SK-N-SH treated with all-trans-retinoic acid at 6 μM for 48 hours (cell line): Measurements from ENCODE around the gene PFKFB1.

ENCODE experiments used
- ATAC-seq: fragments of 200-7000 bp; cut with Tn5 transposase; 3 replicates; pipeline ENCODE4 v1.9.1; 2020; ENCODE audit warnings: mild to moderate bottlenecking, moderate library complexity
- ARNTL ChIP-seq: fragments of 450-650 bp; formaldehyde crosslinking; IDR thresholded peaks from 2 replicates; pipeline ENCODE4 v1.5.0; 2020; ENCODE audit warnings: low read depth, mild to moderate bottlenecking, moderate library complexity, borderline replicate concordance
- BACH2 ChIP-seq: fragments of 250-450 bp; sonication (Bioruptor Pico); IDR thresholded peaks from 2 replicates; pipeline ENCODE4 v1.9.0; 2021; ENCODE audit warnings: mild to moderate bottlenecking, borderline replicate concordance
- CREB5 ChIP-seq: fragments of 250-450 bp; sonication (Bioruptor Pico); IDR thresholded peaks from 2 replicates; pipeline ENCODE4 v1.5.1; 2020; ENCODE audit warnings: low read depth, mild to moderate bottlenecking, moderate library complexity
- CSDC2 ChIP-seq: fragments of 250-450 bp; sonication (Bioruptor Pico); IDR thresholded peaks from 2 replicates; pipeline ENCODE4 v1.5.0; 2020; ENCODE audit warnings: mild to moderate bottlenecking, moderate library complexity
- CSRNP3 ChIP-seq: fragments of 250-450 bp; sonication (Bioruptor Pico); IDR thresholded peaks from 2 replicates; pipeline ENCODE4 v1.5.1; 2021; ENCODE audit warnings: mild to moderate bottlenecking, moderate library complexity
- GLIS3 ChIP-seq: fragments of 250-450 bp; sonication (Bioruptor Pico); IDR thresholded peaks from 2 replicates; pipeline ENCODE4 v1.5.0; 2020; ENCODE audit warnings: mild to moderate bottlenecking, moderate library complexity
- ISL1 ChIP-seq: fragments of 250-450 bp; sonication (Bioruptor Pico); IDR thresholded peaks from 2 replicates; pipeline ENCODE4 v2.1.2; 2022; ENCODE audit warnings: mild to moderate bottlenecking, moderate library complexity
- OSR1 ChIP-seq: fragments of 250-450 bp; sonication (Bioruptor Pico); IDR thresholded peaks from 2 replicates; pipeline ENCODE4 v1.8.0; 2022; ENCODE audit warnings: moderate library complexity, mild to moderate bottlenecking, inconsistent platforms
- POU6F1 ChIP-seq: fragments of 250-450 bp; sonication (Bioruptor Pico); IDR thresholded peaks from 2 replicates; pipeline ENCODE4 v1.8.0; 2021; ENCODE audit warnings: low read depth, mild to moderate bottlenecking, moderate library complexity, borderline replicate concordance
- PPARA ChIP-seq: fragments of 250-450 bp; sonication (Bioruptor Pico); IDR thresholded peaks from 2 replicates; pipeline ENCODE4 v1.5.0; 2020; ENCODE audit warnings: mild to moderate bottlenecking, borderline replicate concordance
- TCF4 ChIP-seq: fragments of 250-450 bp; sonication (Bioruptor Pico); IDR thresholded peaks from 2 replicates; pipeline ENCODE4 v1.8.0; 2021; ENCODE audit warnings: mild to moderate bottlenecking, moderate library complexity, borderline replicate concordance
- TOX ChIP-seq: fragments of 250-450 bp; sonication (Bioruptor Pico); IDR thresholded peaks from 2 replicates; pipeline ENCODE4 v1.8.0; 2021; ENCODE audit warnings: mild to moderate bottlenecking, moderate library complexity, borderline replicate concordance
- TSHZ2 ChIP-seq: fragments of 250-450 bp; sonication (Bioruptor Pico); IDR thresholded peaks from 2 replicates; pipeline ENCODE4 v1.5.0; 2020; ENCODE audit warnings: mild to moderate bottlenecking, moderate library complexity
- ZC3H10 ChIP-seq: fragments of 250-450 bp; sonication (Bioruptor Pico); IDR thresholded peaks from 2 replicates; pipeline ENCODE4 v1.5.1; 2021; ENCODE audit warnings: mild to moderate bottlenecking, moderate library complexity
- ZFP3 ChIP-seq: fragments of 250-450 bp; sonication (Bioruptor Pico); IDR thresholded peaks from 2 replicates; pipeline ENCODE4 v1.5.0; 2020; ENCODE audit warnings: mild to moderate bottlenecking, moderate library complexity
- ZFP30 ChIP-seq: fragments of 450-650 bp; formaldehyde crosslinking; IDR thresholded peaks from 2 replicates; pipeline ENCODE4 v1.5.0; 2022; ENCODE audit warnings: mild to moderate bottlenecking, moderate library complexity
- ZNF565 ChIP-seq: fragments of 450-650 bp; formaldehyde crosslinking; conservative IDR thresholded peaks from 2 replicates; pipeline ENCODE4 v1.5.0; 2020; ENCODE audit warnings: low read depth, mild to moderate bottlenecking, moderate library complexity
- ZNF70 ChIP-seq: fragments of 450-650 bp; formaldehyde crosslinking; IDR thresholded peaks from 2 replicates; pipeline ENCODE4 v1.5.0; 2020; ENCODE audit warnings: mild to moderate bottlenecking, moderate library complexity
- ZNF8 ChIP-seq: fragments of 450-650 bp; formaldehyde crosslinking; IDR thresholded peaks from 2 replicates; pipeline ENCODE4 v1.5.0; 2020; ENCODE audit warnings: mild to moderate bottlenecking, moderate library complexity
- TF ChIP-seq, protein P1 (sequence below): fragments of 250-450 bp; sonication (Bioruptor Pico); IDR thresholded peaks from 2 replicates; pipeline ENCODE4 v1.8.0; 2020; ENCODE audit warnings: mild to moderate bottlenecking, moderate library complexity, borderline replicate concordance

Gene PFKFB1

GRCh38 chrX:55006827-55007621 is 13.0 kb upstream of the PFKFB1 start:
- no peak for ATAC-seq
- no peak for TF ChIP-seq CREB5
- no peak for TF ChIP-seq ZNF565 (CRISPR knock-in tag)
- TF ChIP-seq ZFP3 (CRISPR knock-in tag): no peak
- no peak for TF ChIP-seq BACH2 (CRISPR knock-in tag)
- TF ChIP-seq ZNF8: no peak
- TF ChIP-seq TSHZ2 (CRISPR knock-in tag): no peak
- TF ChIP-seq TCF4 (CRISPR knock-in tag): no peak
- TF ChIP-seq CSDC2: no peak

DNA sequence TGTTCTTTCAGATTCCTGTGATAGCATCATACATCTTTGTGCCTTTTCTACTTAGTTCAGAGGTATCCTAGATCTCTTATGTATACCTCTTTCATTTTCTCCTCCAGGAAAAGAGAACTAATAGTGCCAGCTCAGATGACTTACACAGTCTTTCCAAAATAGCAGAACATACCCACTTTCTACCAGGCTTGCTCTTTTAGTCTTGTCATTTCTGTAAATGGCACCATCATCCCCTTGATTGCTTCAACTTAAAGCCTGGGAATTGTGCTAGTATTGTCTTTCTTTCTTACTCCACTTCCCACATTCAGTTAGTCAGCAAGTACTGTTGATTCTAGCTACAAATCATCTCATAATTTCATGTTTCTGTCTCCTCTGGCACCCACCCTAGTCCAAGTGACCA is 11.3 kb upstream of the PFKFB1 start:
- ATAC-seq: no peak
- TF ChIP-seq ZC3H10 (CRISPR knock-in tag) (no peak), GLIS3 (CRISPR knock-in tag) (no peak), TCF4 (CRISPR knock-in tag) (no peak), ARNTL (CRISPR knock-in tag) (no peak), TSHZ2 (CRISPR knock-in tag) (no peak), CREB5 (no peak), OSR1 (CRISPR knock-in tag) (no peak), ZNF70 (CRISPR knock-in tag) (no peak), CSRNP3 (CRISPR knock-in tag) (no peak), ISL1 (CRISPR knock-in tag) (no peak), PPARA (CRISPR knock-in tag) (no peak), ZFP3 (CRISPR knock-in tag) (no peak), ZNF565 (CRISPR knock-in tag) (no peak)
- TF ChIP-seq, all 23 proteins: peak for 0

DNA sequence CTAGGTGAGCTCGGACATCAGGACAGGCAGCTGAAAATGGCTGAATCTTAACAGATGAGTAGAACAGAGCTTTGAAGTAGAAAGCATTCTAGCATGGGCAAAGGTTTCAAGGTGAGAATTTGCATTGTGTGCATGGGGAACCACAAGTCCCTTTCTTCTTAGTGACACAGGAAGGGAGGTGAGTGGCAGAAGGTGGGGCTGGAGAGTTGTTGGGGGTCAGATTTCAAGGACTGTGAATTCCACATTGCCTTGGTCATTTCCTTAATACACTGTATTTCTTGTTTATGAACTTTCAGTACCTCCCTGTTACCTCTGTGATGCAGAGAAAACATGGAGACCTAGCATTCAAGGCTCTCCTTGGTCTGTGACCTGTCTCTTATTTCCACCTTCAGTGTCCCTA is 10.2 kb upstream of the PFKFB1 start:
- no peak for ATAC-seq
- TF ChIP-seq ZNF70 (CRISPR knock-in tag): no peak
- no peak for TF ChIP-seq CREB5
- TF ChIP-seq, protein P1, sequence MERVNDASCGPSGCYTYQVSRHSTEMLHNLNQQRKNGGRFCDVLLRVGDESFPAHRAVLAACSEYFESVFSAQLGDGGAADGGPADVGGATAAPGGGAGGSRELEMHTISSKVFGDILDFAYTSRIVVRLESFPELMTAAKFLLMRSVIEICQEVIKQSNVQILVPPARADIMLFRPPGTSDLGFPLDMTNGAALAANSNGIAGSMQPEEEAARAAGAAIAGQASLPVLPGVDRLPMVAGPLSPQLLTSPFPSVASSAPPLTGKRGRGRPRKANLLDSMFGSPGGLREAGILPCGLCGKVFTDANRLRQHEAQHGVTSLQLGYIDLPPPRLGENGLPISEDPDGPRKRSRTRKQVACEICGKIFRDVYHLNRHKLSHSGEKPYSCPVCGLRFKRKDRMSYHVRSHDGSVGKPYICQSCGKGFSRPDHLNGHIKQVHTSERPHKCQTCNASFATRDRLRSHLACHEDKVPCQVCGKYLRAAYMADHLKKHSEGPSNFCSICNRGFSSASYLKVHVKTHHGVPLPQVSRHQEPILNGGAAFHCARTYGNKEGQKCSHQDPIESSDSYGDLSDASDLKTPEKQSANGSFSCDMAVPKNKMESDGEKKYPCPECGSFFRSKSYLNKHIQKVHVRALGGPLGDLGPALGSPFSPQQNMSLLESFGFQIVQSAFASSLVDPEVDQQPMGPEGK (CRISPR knock-in tag): no peak
- TF ChIP-seq ZFP30: no peak
- TF ChIP-seq PPARA (CRISPR knock-in tag): no peak
- no peak for TF ChIP-seq OSR1 (CRISPR knock-in tag)
- TF ChIP-seq ZFP3 (CRISPR knock-in tag): no peak
- no peak for TF ChIP-seq CSDC2
- TF ChIP-seq POU6F1 (CRISPR knock-in tag): no peak
- TF ChIP-seq TOX (CRISPR knock-in tag): no peak
